NCI-H2081 (cell line): ENCODE results near the gene OR5H2.

Experiments used
- DNase-seq, 2 experiments: peaks; one replicate each; lab custom pipeline; 2025; lab: John Stamatoyannopoulos, UW

OR5H2 gene

GRCh38 chr3:98331329-98331728, 49.0 kb downstream of the OR5H2 start:
- DNase-seq = no peak
